CD4-positive, alpha-beta T cell treated with Interleukin-15 for 1 hour (primary cell): Measurements from ENCODE around the gene KNDC1.

ENCODE experiments used
- DNase-seq: peaks from one replicate; pipeline ENCODE4 v3.0.0-alpha.2; 2020

The KNDC1 gene

DNA sequence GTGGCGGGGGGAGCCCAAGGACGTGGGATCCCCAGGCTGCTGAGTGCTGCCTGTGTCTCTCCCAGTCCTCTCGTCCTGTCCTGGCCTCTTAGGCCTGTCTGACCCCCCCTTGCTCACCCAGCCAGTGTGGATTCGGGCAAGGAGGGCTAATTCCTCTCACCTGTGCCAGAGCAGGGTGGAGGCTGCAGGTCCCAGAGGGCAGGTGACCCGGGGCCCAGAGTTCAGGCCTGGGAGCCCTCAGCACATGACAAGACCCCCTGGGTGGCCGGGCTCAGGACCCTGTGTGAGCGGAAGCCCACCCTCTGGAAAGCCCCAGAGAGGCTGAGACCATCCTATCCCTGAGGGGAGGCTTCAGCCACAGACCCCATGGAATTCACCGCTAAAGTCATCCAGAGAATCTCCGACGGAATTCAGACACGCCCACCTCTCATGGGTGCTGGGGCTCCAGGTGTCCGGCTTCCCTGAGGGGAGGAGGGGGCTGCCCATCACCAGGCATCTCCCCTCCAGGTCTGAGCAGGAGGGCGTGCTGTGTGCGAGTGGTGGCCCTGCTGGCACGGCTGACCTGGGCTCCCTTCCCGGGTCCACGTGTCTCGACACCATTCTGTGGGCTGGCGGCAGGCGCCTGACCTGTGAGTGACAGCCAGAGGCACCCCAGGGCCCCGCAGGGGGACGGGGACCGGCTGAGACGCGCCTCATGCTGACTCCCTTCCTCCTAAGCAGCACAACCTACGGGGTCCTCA is 5.0 kb downstream of the KNDC1 start:
- DNase-seq = no peak

DNA sequence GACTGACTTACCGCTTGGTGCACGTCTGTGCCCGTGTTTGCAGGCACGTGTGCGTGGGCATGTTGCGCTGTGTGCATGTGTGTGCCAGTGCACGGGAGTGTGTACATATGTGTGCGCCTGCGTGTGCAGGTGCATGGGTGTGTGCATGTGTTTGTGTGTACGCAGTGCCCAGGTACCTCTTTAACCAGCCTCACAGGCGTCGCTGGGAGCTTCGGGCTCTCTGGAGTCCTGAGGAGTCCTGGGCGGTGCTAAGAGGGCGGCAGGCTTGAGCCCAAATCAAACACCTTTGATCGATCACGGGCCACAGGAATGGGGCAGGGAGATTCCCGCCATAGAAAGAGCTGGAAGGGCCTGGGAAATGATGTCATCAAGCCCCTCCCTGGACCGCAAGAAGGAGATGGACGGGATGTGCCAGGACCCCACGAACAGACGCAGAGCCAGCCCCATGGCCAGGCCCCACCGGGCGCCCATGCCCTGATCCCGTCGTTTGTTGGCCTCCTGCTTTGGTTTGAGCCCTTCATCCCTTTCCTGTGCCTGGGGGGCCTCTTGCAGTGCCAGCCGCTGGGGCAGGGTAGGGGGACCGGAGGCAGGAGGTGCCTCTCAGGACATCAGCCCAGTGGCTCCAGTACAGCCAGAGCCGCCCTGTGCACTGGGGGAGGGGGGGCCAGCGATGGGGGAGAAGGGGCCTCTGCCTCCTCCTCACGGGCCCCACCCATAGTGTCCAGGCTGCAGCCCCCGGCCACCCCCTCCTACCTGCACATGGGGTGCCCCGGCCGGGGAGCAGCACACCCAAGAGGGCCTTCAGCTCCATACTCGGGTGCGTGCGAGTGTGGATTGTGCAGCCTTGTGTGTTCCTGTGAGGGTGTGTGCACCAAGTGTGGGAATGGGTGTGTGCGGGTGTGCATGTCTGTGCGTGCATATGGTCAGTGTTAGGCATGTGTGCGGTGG is 5.8 kb downstream of the KNDC1 start:
- DNase-seq = no peak

DNA sequence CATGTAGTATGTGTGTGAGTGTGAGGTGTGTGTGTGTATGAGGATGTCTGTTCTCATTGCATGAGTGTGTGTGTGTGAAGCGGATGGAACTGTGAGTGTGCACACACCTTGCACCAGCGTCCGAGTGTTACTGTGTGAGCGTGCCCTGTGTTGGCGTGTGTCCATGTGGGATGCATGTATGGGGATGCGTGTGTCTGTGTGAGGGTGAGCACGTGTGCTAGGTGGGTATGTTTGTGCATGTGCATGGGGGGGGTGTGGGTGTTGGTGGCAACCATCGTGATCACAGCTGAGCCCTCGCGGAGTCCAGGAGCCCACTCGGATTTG is 6.4 kb downstream of the KNDC1 start:
- no peak for DNase-seq

DNA sequence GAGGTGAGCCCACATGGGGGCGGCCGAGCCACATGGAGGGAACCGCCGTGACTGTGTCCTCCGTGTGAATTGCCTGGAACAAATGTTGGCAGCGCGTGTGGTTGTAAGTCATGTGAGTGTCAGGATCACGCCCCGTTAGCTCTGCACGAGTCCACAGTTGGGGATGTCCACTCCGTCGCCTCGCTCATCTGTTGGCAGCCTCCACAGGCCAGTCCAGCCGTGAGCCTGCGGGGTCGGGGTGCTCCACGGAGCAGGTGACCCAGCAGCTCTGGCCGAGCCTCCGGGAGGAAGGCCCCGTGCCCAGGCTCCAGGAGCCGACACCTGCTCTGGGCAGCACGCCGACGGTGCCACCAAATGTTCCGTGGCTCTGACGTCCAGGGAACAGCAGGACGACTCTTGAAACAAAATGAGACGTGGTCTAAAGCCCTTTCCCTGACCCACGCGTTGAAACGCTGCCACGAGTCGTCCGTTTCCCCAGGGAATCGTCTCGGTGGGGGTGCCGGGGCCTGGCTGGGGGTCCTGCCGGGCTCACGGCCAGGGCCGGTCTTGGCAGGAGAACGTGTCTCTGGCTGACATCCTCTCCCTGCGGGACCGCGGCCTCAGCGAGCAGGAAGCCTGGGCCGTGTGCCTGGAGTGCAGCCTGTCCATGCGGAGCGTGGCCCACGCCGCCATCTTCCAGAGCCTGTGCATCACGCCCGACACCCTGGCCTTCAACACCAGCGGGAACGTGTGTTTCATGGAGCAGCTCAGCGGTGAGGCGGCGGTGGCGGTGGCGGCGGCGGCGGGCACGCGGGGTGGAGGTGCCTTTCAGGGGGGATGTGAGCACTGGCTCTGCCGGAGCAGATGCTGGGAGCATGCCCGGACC is 7.0 kb downstream of the KNDC1 start:
- no peak for DNase-seq

DNA sequence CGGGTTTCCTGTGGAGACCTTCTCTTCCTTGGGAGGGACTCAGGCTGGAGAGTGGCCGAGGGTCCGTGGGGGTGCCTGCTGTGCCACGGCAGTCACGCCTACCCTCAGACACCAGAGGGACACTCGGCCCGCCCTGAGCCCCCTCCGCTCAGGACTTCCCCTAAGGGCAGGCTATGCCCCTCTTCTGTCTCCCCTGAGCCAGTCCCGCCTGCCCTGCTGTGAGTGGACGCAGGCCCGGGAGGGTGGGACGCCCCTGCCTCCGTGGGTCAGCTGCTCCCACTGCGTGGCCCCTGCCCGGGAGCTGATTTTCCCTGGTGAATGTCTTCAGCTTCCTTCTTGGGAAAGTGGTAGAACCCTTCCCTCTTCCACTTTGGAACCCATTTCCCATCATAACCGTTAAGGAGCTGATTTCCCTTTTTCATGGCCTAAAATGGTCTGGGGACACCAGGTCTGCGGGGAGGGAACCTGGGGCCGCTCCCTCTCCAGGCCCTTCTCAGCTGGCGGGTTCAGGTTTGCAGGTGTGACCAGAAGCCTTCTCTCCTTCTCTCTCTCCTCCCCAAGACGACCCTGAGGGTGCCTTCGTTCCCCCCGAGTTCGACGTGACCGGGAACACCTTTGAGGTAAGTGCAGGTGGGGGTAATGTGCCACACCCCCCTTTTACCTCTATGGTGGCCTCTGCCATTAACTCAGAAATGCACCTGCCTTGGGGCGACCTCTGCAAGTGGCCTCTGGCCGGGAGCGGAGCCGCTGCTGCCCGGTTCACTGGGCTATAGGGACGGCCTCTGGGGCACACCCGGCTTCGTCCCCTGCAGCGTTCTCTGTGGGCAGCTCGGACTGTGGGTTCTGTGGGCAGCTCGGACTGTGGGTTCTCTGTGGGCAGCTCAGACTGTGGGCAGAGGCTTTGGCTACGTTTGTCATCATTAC is 7.9 kb downstream of the KNDC1 start:
- no peak for DNase-seq

DNA sequence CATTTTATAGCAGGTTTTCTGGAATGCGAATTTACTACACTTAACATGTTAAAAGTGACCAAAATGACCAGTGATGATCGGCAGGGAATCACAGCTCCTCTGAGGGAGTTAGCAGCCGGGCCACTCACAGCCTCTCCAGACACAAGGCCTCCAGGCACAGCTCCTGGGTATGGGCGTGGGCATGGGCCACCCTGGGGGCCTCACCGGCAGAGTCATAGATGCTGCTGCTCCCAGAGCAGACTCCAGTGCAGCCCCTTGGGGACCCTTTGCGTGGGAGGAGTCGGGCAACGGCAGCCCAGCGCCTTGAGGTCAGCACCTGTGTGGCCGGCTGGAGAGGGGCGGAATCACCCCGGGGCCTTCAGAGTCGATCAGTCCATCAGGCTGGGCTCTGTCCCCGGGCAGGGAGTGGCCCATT is 8.6 kb downstream of the KNDC1 start:
- no peak for DNase-seq

DNA sequence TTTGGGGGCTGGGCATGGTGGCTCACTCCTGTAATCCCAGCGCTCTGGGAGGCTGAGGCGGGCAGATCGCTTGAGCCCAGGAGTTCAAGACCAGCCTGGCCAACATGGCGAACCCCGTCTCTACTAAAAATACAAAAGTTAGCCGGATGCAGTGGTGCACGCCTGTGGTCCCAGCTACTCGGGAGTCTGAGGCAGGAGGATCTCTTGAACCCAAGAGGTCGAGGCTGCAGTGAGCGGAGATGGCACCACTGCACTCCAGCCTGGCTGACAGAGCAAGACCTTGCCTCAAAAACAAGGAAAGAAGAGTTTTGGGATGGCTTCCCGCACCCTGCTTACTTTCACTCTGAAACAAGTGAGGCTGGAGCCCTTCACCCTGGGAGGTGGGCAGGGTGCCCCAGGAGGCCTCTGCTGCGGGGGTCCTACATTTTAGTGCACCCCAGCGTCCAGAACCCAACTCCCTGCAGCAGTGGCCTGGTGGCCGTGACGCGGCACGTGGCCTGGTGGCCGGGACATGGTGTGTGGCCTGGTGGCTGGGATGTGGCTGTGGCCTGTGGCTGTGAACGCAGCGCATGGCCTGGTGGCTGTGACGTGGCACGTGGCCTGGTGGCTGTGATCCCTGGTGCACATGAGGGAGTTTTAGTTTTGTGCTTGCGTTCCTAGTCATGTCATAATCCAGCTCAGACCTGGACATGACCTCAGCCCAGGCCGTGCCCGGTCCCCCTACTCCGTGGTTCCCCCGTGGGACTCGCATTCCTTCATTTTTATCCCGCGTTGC is 9.3 kb downstream of the KNDC1 start:
- DNase-seq = no peak

DNA sequence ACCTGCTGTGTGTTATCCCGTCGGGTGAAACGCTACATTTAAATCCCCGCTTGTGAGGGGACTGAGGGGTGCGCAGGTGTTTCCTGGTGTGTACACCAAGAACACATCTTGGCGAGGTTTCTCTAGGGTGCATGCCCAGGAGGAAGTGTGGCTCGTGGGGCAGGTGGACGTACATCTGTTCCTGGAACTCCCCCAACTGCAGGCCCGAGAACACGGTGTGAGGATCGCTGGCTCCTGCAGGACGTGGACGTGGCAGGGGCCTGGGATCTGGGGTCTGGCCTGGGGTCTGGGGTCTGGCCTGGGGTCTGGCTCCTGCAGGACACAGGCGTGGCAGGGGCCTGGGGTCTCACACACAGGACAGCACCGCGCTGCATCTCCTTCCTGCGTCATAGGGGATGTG is 10.1 kb downstream of the KNDC1 start:
- no peak for DNase-seq

DNA sequence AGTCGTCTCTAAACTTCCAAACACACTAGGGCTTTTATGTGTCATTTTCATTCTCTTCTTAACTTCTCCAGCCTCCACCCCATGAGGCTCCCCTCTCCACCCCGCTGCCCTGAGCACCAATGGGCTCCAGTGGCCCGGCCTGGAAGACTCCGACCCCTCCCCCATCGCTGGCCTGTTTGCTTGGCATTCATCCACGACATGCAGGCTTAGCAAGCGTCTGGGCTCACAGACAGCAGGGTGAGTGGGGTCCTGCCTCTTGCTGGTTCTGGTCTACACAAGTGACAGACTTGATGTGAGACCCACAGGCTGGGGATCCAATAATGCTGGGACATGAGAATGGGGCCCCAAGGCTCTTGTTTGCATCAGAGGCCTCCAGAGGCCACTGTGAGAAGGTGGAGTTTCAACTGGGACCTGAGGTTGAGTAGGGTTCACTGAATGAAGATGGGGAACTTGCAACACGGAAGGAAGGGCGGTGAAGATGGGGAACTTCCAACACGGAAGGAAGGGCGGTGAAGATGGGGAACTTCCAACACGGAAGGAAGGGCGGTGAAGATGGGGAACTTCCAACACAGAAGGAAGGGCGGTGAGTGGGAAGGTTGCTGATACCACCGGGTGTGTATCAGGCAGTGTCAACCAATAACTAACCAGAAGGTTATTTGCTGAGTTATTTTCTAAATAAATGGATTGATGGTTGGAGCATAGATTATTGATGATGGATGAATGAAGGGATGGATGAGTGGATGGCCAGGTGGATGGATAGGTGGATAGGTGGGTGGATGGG is 14.0 kb downstream of the KNDC1 start:
- DNase-seq = peak; percentile 55

DNA sequence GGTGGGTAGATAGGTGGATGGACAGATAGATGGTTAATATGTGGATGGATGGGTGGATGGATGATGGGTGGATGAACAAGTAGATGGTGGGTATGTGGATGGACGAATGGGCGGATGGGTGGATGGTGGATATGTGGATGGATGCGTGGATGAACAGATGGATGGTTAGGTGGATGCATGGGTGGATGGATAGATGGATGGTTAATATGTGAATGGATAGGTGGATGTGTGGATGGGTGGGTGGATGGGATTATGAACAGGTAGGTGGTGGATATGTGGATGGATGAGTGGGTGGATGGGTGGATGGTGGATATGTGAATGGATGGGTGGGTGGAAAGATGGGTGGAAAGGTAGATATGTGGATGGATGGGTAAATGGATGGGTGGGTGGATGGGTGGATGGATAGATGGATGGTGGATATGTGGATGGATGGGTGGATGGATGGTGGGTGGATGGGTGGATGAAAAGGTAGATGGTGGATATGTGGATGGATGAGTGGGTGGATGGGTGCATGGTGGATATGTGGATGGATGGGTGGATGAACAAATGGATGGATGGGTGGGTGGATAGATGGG is 14.8 kb downstream of the KNDC1 start:
- no peak for DNase-seq

DNA sequence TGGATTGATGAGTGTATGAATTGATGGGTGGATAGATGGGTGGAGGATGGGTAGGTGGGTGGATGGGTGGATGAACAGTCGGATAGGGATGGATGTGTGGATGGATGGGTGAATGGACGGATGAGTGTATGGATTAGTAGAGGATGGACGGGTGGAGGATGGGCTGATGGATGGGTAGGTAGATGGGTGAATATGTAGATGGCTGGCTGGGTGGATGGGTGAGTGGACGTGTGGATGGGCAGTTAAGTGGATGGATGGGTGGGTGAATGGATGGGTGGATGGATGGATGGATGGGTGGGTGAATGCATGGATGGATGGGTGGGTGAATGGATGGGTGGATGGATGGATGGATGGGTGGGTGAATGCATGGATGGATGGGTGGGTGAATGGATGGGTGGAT is 15.6 kb downstream of the KNDC1 start:
- DNase-seq = peak; percentile 10

DNA sequence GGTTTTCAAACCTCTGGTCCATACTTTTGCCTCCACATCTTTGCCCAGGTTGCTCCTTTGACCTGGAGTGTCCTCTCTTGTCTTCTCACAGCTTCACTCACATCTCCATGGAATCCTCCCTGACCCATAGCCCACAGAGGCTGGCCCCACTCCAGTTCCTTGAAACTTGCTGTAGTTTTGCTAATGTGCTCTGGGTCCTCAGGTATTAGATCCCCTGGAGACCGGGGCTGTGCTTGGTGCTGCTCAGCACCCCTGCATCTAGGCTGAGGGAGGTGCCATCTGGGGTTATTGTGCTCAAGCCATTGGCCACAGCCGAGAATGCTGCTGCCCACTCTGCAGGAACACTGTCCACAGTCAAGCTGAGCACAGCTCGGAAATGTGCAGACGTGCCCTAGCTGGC is 16.5 kb downstream of the KNDC1 start:
- DNase-seq = peak; percentile 10

DNA sequence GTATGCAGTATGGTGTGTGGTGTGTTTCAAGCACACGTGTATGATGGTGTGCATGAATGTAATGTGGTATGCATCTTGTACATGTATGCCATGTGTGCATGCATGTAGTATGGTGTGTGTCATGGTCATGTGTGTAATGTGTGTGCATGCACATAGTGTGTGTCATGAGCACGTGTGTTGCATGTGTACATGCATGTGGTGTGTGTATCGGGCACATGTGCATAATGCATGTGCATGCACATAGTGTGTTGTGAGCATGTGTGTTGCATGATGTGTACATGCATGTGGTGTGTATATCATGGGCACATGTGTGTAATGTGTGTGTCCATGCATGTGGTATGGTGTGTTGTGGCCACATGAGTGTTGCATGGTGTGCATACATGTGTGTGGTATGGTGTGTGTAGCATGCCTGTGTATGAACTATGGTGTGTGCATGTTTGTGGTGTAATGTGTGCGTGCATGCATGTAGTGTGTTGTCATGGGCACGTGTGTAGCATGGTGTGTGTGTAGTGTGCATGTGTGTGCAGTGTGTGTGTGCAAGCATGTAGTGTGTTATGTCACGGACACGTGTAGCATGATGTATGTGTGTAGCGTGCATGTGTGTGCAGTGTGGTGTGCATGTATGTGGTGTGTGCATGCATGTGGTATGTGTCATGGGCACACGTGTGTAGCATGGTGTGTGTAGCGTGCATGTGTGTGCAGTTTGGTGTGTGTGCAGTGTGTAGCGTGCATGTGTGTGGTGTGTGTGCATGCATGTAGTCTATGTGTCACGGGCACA is 17.6 kb downstream of the KNDC1 start:
- DNase-seq = no peak

DNA sequence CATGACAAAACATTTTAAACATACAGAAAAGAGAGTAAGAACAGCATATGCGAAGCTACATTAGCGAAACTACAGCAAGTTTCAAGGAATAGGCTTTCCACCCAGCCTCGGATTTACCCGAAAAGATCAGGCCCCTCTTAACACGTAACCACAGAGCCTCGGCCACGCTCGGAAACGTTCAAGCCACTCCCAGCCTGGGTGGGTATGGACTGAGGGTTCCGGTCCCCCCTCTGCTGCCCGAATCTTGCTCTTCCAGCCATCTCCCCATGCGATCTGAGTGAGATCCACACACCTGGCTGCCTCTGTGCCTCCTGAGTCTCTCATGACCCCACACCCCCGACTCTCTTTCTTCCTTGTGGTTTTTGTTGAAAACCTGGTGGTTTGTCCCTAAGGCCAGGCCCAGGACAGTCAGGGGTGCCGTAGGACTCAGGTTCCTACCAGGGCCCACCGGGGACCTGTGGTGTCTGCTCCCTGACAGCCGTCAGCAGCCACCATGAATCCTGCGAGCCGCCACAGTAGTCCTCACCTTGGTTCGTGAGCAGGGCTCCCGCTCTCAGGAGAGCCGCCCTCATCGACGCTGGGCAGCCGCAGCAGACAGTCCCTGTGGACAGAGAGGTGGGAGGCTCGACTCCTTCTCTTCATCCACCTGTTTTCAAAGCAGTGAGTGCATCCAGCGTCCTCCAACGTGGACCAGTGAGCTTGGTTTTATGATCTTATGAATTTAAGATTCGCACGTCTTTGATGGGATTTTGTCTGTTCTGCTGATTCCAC is 18.5 kb downstream of the KNDC1 start:
- DNase-seq = no peak

DNA sequence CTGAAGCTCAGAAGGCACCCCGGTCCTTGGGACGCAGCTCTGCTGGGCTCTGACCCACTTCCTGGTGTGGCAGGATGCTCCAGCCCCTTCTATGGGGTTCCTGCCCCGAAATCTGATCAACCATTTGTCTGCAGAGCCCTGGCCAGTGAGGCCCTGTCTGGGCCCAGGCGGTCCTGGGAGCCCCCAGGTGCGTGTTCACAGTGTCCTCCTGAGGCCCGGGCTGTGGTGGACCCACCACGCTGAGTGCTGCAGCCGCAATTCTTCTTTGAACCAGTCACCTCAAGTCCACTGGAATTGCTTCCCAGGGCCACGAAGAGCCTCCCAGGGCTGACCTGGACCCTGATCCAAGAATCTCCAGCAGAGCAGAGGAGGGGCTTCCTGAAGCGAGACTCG is 19.1 kb downstream of the KNDC1 start:
- DNase-seq = no peak

DNA sequence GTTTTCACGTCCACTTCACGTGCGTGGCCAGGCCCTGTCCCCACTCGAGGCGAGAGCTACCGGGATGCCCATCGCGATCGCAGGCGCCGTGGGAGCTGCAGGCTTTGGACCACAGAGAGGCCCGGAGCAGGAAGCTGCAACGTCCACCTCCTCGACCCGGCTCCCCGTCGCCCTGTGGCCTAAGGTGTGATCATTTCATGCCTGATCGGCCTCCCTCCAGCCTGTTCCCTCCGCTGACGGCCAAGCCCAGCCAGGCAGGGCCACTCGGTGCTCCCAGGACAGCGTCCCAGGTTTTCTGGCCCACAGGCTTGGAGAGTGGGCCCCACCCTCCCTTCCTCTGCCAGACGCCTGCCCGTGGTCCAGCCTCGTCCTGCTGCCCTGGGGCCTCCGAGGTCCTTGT is 19.6 kb downstream of the KNDC1 start:
- no peak for DNase-seq

DNA sequence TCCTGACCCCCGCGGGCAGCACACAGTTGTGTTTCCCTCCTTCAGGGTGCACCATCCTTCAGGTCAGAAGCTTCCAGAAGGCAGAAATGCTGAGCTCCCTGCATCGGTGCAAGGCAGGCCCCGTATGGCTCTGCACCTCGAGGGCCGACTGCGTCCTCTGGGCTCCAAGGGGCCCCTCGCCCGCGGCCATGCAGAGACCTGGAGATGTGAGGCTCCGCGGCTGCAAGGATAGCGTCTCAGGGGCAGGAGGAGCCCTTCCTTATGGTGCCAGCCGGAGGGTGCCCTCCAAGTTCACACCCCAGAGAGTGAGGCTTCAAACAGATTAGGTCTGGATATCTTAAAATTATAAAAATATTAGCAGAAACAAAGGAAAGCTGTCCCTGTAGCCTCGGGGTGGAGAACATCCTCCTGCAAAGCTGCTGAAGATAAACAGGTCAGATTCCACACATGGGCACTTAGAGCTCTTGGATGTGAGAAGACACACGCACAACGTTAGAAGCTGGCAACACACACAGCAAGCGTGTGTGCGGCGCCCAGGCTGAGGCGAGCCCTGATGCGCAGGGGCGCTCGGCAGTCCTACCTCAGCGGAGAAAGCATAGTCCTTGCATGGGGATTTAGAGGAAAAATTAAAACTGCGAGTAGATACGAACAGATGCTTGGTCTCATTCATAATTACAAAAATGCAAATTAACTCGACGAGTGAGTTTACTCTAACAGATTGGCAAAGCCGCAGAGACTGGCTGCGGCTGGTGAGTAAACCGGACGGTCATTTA is 20.4 kb downstream of the KNDC1 start:
- DNase-seq = no peak
